Spinal cord (tissue), 10 donors: ENCODE data around the gene DDX3Y. TPM values are rescaled to one million over a fixed set of nuclear protein-coding genes. Genes with fewer than 3 reads are reported as not detected.

Experiments used
- DNase-seq, 6 donors: peaks; one replicate each; pipeline versions ENCODE4 v3.0.0 to v3.0.0-alpha.2; 2013 to 2015; ENCODE audit warnings: low spot score in 6 of 6, low read depth in 4 of 6
- H3K27ac ChIP-seq: one replicate; pipeline ENCODE4 v1.5.1; 2013; ENCODE audit warnings: low read depth, low read length, control low read depth
- H3K27me3 ChIP-seq: one replicate; pipeline ENCODE4 v1.6.1; 2013; ENCODE audit warnings: low read length; ENCODE audit not compliant: control insufficient read depth, insufficient read depth
- H3K36me3 ChIP-seq: one replicate; pipeline ENCODE4 v1.6.1; 2013; ENCODE audit warnings: low read length; ENCODE audit not compliant: control insufficient read depth, insufficient read depth
- H3K4me1 ChIP-seq: one replicate; pipeline ENCODE4 v1.6.1; 2013; ENCODE audit warnings: low read length; ENCODE audit not compliant: control insufficient read depth, insufficient read depth
- H3K4me3 ChIP-seq: one replicate; pipeline ENCODE4 v1.5.1; 2013; ENCODE audit warnings: low read depth, low read length, control low read depth
- H3K9me3 ChIP-seq: one replicate; pipeline ENCODE4 v1.6.1; 2013; ENCODE audit warnings: low read length; ENCODE audit not compliant: control insufficient read depth, insufficient read depth
- WGBS: methylation state at CpG from one replicate; pipeline ENCODE4 v1.1.5; 2013; ENCODE audit warnings: missing lambda C conversion rate; ENCODE audit not compliant: insufficient coverage; 5-methylcytosine and 5-hydroxymethylcytosine counted together
- polyA plus RNA-seq, 2 donors: library from polyadenylated mRNA; unstranded; fragments of 120-200 nt; gene quantifications; one replicate each; pipeline ENCODE4 v1.2.1, GENCODE V29; 2013; ENCODE audit not compliant: insufficient read length in 2 of 2
- total RNA-seq, 2 donors: library from RNA; depleted of rRNA in 1 of 2; stranded (reverse); fragments of 120-200 nt in 1 of 2; fragments of >200 nt in 1 of 2; gene quantifications; one replicate each; pipeline versions ENCODE4 v1.2.3 to v1.2.4, GENCODE V29; 2013 to 2014
- donor health status: healthy.

DDX3Y gene
- total and polyA plus RNA-seq, 4 donors: 54.3 to 67.7 TPM; not detected in 2

DNA sequence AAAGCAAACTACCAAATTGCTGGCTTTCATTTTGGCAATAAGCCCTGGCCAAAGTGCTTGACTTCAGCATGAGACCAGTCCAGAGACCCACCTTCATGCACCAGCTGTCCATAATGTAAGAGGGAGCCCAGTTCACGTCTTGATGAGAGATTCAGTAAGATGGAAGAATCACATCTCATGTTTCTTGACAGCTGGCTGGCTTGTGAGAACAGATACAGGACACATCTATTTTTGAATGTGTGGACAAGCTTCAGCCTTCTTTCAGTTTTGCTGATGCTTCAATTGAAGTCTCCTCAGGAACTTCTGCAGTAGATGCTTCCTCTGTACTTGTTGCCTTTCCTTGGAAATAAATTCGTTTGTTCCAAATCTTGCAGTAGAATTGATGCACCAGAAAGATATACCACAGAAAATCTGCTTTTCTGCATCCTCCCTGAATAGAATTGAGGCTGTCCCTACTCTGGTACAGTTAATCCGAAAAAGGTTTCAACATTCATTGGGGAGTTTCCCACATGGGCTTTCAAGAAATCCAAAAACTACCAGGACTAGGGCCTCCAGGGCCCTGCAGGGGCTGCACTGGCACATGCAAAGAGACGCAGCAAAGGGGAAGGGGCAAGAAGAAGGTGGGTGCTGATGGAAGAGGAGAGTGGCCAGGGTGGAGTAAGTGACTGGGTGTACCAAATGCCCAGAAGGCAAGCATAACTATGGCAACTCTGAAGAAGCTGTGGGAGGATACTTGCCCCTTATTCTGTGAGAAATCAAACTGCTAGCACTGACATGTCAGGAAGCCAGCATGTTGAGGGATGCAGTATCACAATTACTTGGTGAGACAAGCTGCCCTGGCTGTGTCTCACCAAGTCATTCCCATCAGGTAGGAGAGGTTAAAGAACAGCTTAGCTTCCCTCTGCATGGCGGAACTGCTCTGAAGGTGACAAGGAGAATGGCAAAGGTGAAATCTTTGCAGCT lies 37.3 kb downstream of the DDX3Y start:
- Histone ChIP-seq H3K36me3 (no peaks in the 10 kb centered on the region), H3K27me3 (no peaks in the 10 kb centered on the region), H3K9me3 (no peaks in the 10 kb centered on the region), H3K4me1 (no peaks in the 10 kb centered on the region), H3K4me3 (no peak overlapping the region), H3K27ac (no peak overlapping the region)
- DNase-seq: no peak
- WGBS: no CpG with 5 or more reads among the region's 5 CpGs

Other genes with a start within 250 kb of the DDX3Y start
- gene USP9Y, start 203.6 kb upstream of the DDX3Y start, total RNA-seq: not detected
- 10 to 100 TPM; 44.2 to 55.4 TPM for gene USP9Y, start 203.6 kb upstream of the DDX3Y start, polyA plus RNA-seq